ENCODE results near the gene GLI3.

GLI3 gene

DNA sequence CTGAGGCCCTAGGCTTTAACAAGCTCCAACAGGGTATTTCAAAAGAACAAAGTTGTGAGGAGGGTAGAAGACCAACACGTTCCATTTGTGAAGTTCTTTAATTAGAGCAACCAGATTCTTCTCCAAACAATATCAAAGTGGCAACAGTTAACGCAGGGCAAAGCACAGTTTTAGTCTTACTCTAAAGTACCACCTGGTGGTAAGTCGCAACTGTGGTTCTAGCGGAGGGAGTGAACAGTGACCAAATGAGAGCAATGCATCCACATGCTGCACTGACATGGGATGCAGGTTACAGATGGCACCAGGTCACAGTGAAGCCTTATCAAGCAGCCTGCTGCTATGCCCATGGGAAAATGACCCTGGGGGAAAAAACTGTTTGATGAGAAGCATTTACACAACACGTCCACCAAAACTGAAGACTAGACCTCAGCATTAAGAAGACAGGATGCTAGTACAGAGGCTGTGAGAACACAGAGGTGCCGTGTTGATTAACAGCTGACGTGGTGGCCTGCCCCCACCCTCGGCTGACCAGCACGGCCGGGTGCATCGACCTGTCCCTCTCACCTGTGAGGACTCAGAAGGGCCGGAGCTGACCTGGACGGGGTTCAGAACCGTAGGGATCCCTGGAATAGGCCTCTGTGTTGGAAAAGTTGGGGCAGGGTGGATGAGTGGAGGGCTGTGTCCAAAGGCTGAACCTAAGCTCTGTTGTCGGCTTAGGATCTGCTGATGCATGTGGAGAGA, 211.2 kb downstream of the GLI3 start:
- no CpG with 5 or more reads among the region's 15 CpGs for WGBS (ENCODE audit: extremely low coverage, insufficient coverage, insufficient read length)
- Histone ChIP-seq H2AFZ (ENCODE audit: insufficient read depth, low read length, poor library complexity) (no peak overlapping the region), H3K4me3 (ENCODE audit: low read depth, low read length) (no peak overlapping the region), H3K4me1 (ENCODE audit: control insufficient read depth in 1 of 2, insufficient read depth in 2 of 2, low read length in 2 of 2) (peaks cover 0 to 3% of the 10 kb centered on the region in 2 experiments), H2BK120ac (ENCODE audit: insufficient read depth, low read length, poor library complexity) (no peak overlapping the region), H3K18ac (ENCODE audit: low read length) (no peak overlapping the region), H3K79me2 (ENCODE audit: control insufficient read depth, insufficient read depth, low read length, poor library complexity) (no peaks in the 10 kb centered on the region), H2BK5ac (ENCODE audit: low read depth, low read length, poor library complexity) (no peak overlapping the region), H3K14ac (ENCODE audit: low read length) (no peak overlapping the region), H3K79me1 (ENCODE audit: low read length) (no peaks in the 10 kb centered on the region), H3K27ac (ENCODE audit: low read depth, low read length) (no peak overlapping the region), H4K12ac (ENCODE audit: low read depth, low read length) (no peak overlapping the region), H3K9me3 (ENCODE audit: insufficient read depth, low read depth, low read length) (peaks cover 3% of the 10 kb centered on the region), H4K91ac (ENCODE audit: low read depth, low read length) (no peak overlapping the region), H2AK5ac (ENCODE audit: low read length) (no peak overlapping the region), H4K8ac (ENCODE audit: low read depth, low read length) (no peak overlapping the region), H3K4ac (ENCODE audit: low read depth, low read length) (no peak overlapping the region), H3K4me2 (ENCODE audit: low read length) (no peak overlapping the region), H3K9ac (ENCODE audit: low read length) (no peak overlapping the region), H3K23ac (ENCODE audit: low read length) (no peak overlapping the region), H3K36me3 (ENCODE audit: control insufficient read depth in 1 of 2, insufficient read depth in 2 of 2, low read length in 2 of 2) (peaks cover 4 to 15% of the 10 kb centered on the region in 2 experiments), H3K27me3 (ENCODE audit: insufficient read depth, low read length) (no peaks in the 10 kb centered on the region), H2BK12ac (ENCODE audit: low read length) (no peak overlapping the region)
- no peak for DNase-seq

DNA sequence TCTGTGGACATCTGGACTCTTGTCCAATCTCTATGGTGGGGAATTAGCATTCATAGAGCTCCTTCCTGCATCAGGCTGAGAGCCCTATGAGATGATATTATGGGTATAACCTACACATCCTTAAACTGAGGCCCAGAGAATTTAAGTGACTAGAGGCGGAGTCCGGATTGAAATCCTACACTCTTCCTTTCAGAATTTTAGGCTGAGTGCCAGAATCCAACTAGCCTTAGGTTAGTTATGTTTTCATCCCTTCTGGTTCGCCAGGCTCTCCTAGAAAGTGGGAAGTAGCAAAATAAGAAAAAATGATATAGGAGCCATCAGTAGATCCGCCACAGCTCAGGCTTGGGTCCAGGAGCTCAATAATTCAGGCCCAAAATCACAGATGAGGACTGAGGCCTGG, 212.5 kb downstream of the GLI3 start:
- Histone ChIP-seq H2BK12ac (ENCODE audit: low read length) (no peak overlapping the region), H3K36me3 (ENCODE audit: control insufficient read depth in 1 of 2, insufficient read depth in 2 of 2, low read length in 2 of 2) (peaks cover 4 to 15% of the 10 kb centered on the region in 2 experiments), H3K27ac (ENCODE audit: low read depth, low read length) (no peak overlapping the region), H4K8ac (ENCODE audit: low read depth, low read length) (no peak overlapping the region), H4K12ac (ENCODE audit: low read depth, low read length) (no peak overlapping the region), H3K79me1 (ENCODE audit: low read length) (no peaks in the 10 kb centered on the region), H3K18ac (ENCODE audit: low read length) (no peak overlapping the region), H3K23ac (ENCODE audit: low read length) (no peak overlapping the region), H3K14ac (ENCODE audit: low read length) (no peak overlapping the region), H2AFZ (ENCODE audit: insufficient read depth, low read length, poor library complexity) (no peak overlapping the region), H3K9ac (ENCODE audit: low read length) (no peak overlapping the region), H3K4me1 (ENCODE audit: control insufficient read depth in 1 of 2, insufficient read depth in 2 of 2, low read length in 2 of 2) (peaks cover 0 to 3% of the 10 kb centered on the region in 2 experiments), H3K4me3 (ENCODE audit: low read depth, low read length) (no peak overlapping the region), H4K91ac (ENCODE audit: low read depth, low read length) (no peak overlapping the region), H2AK5ac (ENCODE audit: low read length) (no peak overlapping the region), H3K4ac (ENCODE audit: low read depth, low read length) (no peak overlapping the region), H2BK120ac (ENCODE audit: insufficient read depth, low read length, poor library complexity) (no peak overlapping the region), H3K4me2 (ENCODE audit: low read length) (no peak overlapping the region), H2BK5ac (ENCODE audit: low read depth, low read length, poor library complexity) (no peak overlapping the region), H3K79me2 (ENCODE audit: control insufficient read depth, insufficient read depth, low read length, poor library complexity) (no peaks in the 10 kb centered on the region), H3K9me3 (ENCODE audit: insufficient read depth, low read depth, low read length) (peaks cover 3% of the 10 kb centered on the region), H3K27me3 (ENCODE audit: insufficient read depth, low read length) (no peaks in the 10 kb centered on the region)
- WGBS (ENCODE audit: extremely low coverage, insufficient coverage, insufficient read length): no CpG with 5 or more reads among the region's 4 CpGs
- no peak for DNase-seq

DNA sequence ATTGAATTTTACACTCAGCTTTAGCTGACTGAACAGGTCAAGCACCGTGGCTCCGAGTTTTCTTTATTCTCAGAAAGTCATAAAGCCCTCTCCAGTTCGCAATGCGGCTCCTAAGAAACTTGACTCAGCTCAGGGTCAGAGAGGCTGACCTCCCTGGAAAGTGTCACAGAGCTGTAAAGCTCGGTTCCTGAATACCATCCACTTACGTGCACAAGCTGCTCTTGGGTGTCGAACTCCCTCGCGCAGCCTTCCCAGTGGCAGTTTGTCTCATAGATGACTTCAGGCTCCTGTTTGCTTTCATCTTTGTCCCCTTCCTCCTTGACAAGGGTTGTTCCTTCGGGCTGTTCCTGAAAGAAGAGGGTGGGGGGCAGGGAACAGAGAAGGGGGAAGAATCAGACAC, 213.7 kb downstream of the GLI3 start:
- Histone ChIP-seq H3K9ac (ENCODE audit: low read length) (no peak overlapping the region), H3K4me3 (ENCODE audit: low read depth, low read length) (no peak overlapping the region), H3K4ac (ENCODE audit: low read depth, low read length) (no peak overlapping the region), H3K36me3 (ENCODE audit: control insufficient read depth in 1 of 2, insufficient read depth in 2 of 2, low read length in 2 of 2) (peaks cover 4 to 12% of the 10 kb centered on the region in 2 experiments), H2AFZ (ENCODE audit: insufficient read depth, low read length, poor library complexity) (no peak overlapping the region), H3K27me3 (ENCODE audit: insufficient read depth, low read length) (no peaks in the 10 kb centered on the region), H3K27ac (ENCODE audit: low read depth, low read length) (no peak overlapping the region), H3K18ac (ENCODE audit: low read length) (no peak overlapping the region), H3K23ac (ENCODE audit: low read length) (no peak overlapping the region), H3K14ac (ENCODE audit: low read length) (no peak overlapping the region), H3K4me2 (ENCODE audit: low read length) (no peak overlapping the region), H2BK120ac (ENCODE audit: insufficient read depth, low read length, poor library complexity) (no peak overlapping the region), H3K79me1 (ENCODE audit: low read length) (no peaks in the 10 kb centered on the region), H4K91ac (ENCODE audit: low read depth, low read length) (no peak overlapping the region), H2BK5ac (ENCODE audit: low read depth, low read length, poor library complexity) (no peak overlapping the region), H4K8ac (ENCODE audit: low read depth, low read length) (peak overlapping the region; percentile 48), H3K9me3 (ENCODE audit: insufficient read depth, low read depth, low read length) (peaks cover 3% of the 10 kb centered on the region), H2AK5ac (ENCODE audit: low read length) (no peak overlapping the region), H4K12ac (ENCODE audit: low read depth, low read length) (no peak overlapping the region), H3K4me1 (ENCODE audit: control insufficient read depth in 1 of 2, insufficient read depth in 2 of 2, low read length in 2 of 2) (peaks cover 0 to 3% of the 10 kb centered on the region in 2 experiments), H2BK12ac (ENCODE audit: low read length) (no peak overlapping the region), H3K79me2 (ENCODE audit: control insufficient read depth, insufficient read depth, low read length, poor library complexity) (no peaks in the 10 kb centered on the region)
- no CpG with 5 or more reads among the region's 10 CpGs for WGBS (ENCODE audit: extremely low coverage, insufficient coverage, insufficient read length)
- no peak for DNase-seq

DNA sequence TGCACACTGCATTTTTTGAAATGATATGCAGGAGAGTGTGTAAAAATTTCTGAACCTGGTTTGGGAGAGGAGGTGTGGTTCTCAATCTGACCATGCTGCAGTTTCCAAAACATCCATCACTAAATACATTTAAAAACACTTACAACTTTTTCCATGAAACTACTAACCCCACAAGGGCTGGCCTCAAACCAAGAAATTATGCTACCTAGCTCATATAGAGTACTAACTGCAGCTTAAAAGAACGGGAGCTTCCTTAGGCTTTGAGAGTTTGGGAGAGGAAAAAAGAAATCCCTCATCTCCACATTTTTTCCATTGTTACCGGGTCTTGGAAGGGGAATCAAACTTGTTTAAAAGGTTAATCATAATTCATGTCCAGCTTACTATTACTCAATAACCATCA, 214.2 kb downstream of the GLI3 start:
- no peak overlapping the region for H3K27ac ChIP-seq (ENCODE audit: low read depth, low read length)
- H3K4me3 ChIP-seq (ENCODE audit: low read depth, low read length): no peak overlapping the region
- peaks cover 4 to 12% of the 10 kb centered on the region in 2 experiments for H3K36me3 ChIP-seq (ENCODE audit: control insufficient read depth in 1 of 2, insufficient read depth in 2 of 2, low read length in 2 of 2)
- no peak overlapping the region for H3K9ac ChIP-seq (ENCODE audit: low read length)
- no peak overlapping the region for H3K4me2 ChIP-seq (ENCODE audit: low read length)
- H4K8ac ChIP-seq (ENCODE audit: low read depth, low read length): no peak overlapping the region
- H3K4me1 ChIP-seq (ENCODE audit: control insufficient read depth in 1 of 2, insufficient read depth in 2 of 2, low read length in 2 of 2): peaks cover 0 to 3% of the 10 kb centered on the region in 2 experiments
- no peak overlapping the region for H3K14ac ChIP-seq (ENCODE audit: low read length)
- no peak overlapping the region for H4K91ac ChIP-seq (ENCODE audit: low read depth, low read length)
- H3K79me2 ChIP-seq (ENCODE audit: control insufficient read depth, insufficient read depth, low read length, poor library complexity): no peaks in the 10 kb centered on the region
- no peaks in the 10 kb centered on the region for H3K27me3 ChIP-seq (ENCODE audit: insufficient read depth, low read length)
- no peaks in the 10 kb centered on the region for H3K79me1 ChIP-seq (ENCODE audit: low read length)
- H3K23ac ChIP-seq (ENCODE audit: low read length): no peak overlapping the region
- no peak overlapping the region for H3K4ac ChIP-seq (ENCODE audit: low read depth, low read length)
- no peak overlapping the region for H3K18ac ChIP-seq (ENCODE audit: low read length)
- H2AFZ ChIP-seq (ENCODE audit: insufficient read depth, low read length, poor library complexity): no peak overlapping the region
- H2BK120ac ChIP-seq (ENCODE audit: insufficient read depth, low read length, poor library complexity): no peak overlapping the region
- DNase-seq: no peak
- no peak overlapping the region for H4K12ac ChIP-seq (ENCODE audit: low read depth, low read length)
- no peak overlapping the region for H2BK12ac ChIP-seq (ENCODE audit: low read length)
- H3K9me3 ChIP-seq (ENCODE audit: insufficient read depth, low read depth, low read length): peaks cover 3% of the 10 kb centered on the region
- WGBS (ENCODE audit: extremely low coverage, insufficient coverage, insufficient read length): no CpG with 5 or more reads among the region's 2 CpGs
- H2BK5ac ChIP-seq (ENCODE audit: low read depth, low read length, poor library complexity): no peak overlapping the region
- H2AK5ac ChIP-seq (ENCODE audit: low read length): no peak overlapping the region
